Fibroblast of villous mesenchyme (primary cell): ENCODE results near the gene SLC39A11. TPM values are rescaled to one million over a fixed set of nuclear protein-coding genes. Genes with fewer than 3 reads are reported as not detected.

Experiments
- DNase-seq: peaks from one replicate; pipeline ENCODE4 v3.0.0-alpha.2; 2010; ENCODE audit warnings: low read depth
- H3K4me3 ChIP-seq: 2 replicates; pipeline ENCODE4 v1.5.1; 2011; ENCODE audit warnings: low read depth, mild to moderate bottlenecking, low read length
- CTCF ChIP-seq: IDR thresholded peaks from 2 replicates; pipeline ENCODE4 v1.5.1; 2012; ENCODE audit warnings: low read depth, mild to moderate bottlenecking, low read length; ENCODE audit not compliant: insufficient read depth
- total RNA-seq: library from RNA; depleted of rRNA; stranded (reverse); fragments of >200 nt; gene quantifications from 2 replicates; pipeline ENCODE4 v1.2.3, GENCODE V29; 2012

The SLC39A11 gene
- total RNA-seq, 1 donor, result 16.0 TPM

GRCh38 chr17:72660274-72661115, 432.0 kb downstream of the SLC39A11 start:
- H3K4me3 ChIP-seq, result no peak overlapping the region
- no peak for DNase-seq
- no peak for TF ChIP-seq CTCF

- H3K4me3 ChIP-seq, result no peak overlapping the region
- TF ChIP-seq CTCF, result no peak
Measured at GRCh38 chr17:72659811-72660210, 432.7 kb downstream of the SLC39A11 start.

GRCh38 chr17:72658675-72659074, 433.8 kb downstream of the SLC39A11 start:
- TF ChIP-seq CTCF, result no peak
- no peak overlapping the region for H3K4me3 ChIP-seq
- DNase-seq, result no peak

More at GRCh38 chr17:72659811-72660210, 432.7 kb downstream of the SLC39A11 start:
- DNase-seq, result no peak

- no peak overlapping the region for H3K4me3 ChIP-seq
- DNase-seq, result no peak
- no peak for TF ChIP-seq CTCF
Measured at GRCh38 chr17:72657467-72658317, 434.8 kb downstream of the SLC39A11 start.

- DNase-seq, result no peak
- H3K4me3 ChIP-seq, result no peak overlapping the region
- TF ChIP-seq CTCF, result no peak
Measured at GRCh38 chr17:72656130-72656763, 436.2 kb downstream of the SLC39A11 start.

- no peak for TF ChIP-seq CTCF
- DNase-seq, result no peak
- H3K4me3 ChIP-seq, result no peak overlapping the region
Measured at GRCh38 chr17:72654706-72655105, 437.8 kb downstream of the SLC39A11 start.
